HG03439 (cell line): ENCODE data around the gene CDK11B.
"Not testable (repeated sequence)": the region's sequence is repeated elsewhere in the genome, so short reads cannot be mapped to it uniquely, and the experiment has no call there.

Experiments
- ATAC-seq: cut with Tn5 transposase; IDR thresholded peaks from one replicate; pipeline ENCODE4 v1.9.1; 2021; ENCODE audit warnings: mild to moderate bottlenecking, moderate library complexity; ENCODE audit not compliant: unreplicated experiment

The CDK11B gene

DNA sequence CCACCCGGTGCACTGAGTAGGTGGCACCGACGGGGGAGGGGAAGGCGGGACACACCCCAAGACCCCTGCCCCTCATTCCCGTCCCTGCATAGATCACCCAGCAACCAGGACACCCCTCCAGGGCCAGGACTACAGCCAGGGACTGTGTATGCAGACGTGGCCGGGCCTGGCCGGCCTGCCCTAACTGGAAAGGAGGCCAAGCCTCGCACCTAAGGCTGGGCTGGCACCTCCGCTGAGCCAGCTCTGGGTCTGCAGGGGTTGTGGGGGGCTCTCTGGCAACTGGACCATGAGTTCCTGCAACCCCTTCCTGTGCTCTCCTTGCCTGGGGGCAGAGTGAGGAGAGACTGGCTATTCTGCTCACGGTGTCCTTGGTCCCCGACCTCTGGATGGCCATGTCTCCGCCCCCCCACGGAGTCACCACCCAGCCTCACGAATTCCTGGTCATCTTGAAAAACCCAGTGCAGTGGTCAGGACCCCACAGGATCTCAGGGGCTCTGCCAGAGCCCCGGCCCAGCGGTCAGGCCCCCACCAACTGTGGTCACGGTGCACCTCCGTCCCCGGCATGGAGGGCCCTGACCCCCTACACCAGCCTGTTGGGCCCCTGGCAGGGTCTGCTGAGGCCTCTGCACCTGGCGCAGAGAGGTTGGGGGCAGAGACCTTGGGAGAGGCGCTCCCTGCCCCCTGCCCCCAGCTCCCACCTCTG is 57.8 kb downstream of the CDK11B start:
- ATAC-seq = no peak

DNA sequence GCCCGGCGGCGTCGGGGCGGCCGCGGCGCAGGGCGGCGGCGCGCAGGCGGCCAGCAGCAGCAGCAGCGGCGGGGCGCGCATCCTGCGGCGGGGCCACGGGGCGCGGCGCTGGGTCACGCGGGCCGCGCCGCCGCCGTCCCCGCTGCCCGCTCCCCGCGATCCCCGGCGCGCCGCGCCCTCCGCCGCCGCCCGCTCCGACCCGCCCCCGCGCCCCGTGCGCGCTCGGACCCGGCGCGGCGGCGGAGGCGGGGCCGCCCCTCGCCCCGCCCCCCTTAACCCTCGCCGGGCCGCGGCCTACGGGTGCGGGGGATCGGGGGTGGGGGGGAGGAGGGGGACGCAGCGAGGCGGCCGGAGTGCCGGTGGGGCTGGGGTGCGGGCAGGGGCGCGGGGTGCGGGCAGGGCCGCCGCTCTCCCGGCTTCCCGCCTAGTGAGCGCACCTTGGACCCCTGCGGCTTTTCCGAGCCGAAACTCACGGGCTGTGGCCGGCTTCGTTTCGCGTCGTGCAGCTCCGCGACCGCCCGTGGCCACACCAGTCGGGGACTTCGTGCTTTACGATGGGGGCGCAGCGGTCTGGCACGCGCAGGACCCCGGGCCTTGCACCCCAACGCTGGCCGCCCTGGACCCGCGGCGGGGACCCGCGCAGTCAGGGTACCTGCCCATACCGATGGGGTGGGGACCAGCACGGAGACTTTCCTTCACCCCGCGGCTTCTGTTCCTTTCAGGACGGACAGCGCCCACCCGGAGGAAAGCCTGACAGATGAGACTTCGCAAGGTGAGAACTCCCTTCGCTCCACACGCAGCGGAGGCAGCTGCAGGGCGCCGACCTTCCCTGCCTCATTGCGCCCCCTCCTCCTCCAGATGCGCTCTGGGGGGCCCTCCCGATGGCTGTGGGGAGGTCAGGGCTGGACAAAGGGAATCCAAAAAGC is 58.6 kb downstream of the CDK11B start, which contains the start of gene FNDC10:
Gene FNDC10 (minus strand): TSS at position 201 of the 926 bp plus-strand sequence. CDS start 120 bp downstream, at position 81.
- ATAC-seq = no peak

DNA sequence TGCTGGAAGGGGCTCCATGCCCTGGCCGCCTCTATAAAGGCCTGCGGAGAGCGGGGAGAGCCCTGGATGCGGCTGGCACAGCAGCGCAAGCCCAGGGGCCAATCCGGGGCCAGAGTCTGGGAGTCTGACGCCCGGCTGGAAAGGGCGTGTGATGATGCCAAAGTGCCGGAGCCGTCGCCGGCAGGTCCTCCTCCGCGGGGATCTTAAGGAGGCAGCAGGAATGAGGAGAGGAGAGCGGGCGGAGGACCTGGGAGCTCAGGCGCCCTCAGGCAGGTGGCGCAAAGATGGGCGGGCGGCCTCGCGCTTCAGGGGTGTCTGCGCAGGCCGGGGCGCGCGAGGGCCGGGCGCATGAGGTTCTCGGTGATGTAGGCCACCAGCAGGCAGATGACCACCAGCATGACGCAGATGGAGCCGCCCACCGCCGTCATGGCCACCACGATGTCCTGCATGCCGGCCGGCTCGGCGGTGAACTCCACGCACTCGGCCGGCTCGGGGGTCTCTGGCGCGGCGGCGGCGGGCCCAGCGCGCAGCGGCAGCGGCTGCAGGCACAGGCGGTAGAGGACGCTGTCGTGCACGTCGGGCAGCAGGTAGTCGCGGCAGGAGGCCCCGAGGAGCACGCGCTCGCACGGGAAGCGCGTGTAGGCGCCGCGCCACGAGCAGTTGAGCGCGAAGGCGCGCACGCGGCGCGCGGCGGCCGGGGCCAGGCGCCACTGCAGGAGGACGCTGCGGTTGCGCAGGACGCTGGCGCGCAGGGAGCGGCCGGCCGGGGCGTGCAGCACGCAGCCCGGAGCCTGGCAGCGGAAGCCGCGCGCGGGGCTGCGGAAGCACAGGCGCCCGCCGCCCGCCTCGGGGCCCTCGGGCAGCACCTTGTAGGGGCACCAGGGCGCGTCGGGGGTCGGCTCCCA is 59.5 kb downstream of the CDK11B start:
- no peak for ATAC-seq

DNA sequence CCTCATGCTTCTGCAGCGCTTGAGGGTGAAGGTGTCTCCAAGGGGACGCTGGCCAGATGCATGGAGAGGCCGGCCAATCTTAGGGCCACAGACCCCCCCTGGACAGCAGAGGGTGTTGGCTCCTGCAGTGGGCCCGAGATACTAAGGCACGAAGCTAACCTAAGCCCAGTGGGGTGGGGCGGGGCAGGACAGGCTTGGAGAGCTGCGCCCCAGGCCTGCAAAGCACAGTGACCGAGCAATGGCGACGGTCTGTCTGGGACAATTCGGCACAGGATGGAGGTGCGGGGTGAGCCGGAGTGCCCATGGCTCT is 60.1 kb downstream of the CDK11B start:
- no peak for ATAC-seq

DNA sequence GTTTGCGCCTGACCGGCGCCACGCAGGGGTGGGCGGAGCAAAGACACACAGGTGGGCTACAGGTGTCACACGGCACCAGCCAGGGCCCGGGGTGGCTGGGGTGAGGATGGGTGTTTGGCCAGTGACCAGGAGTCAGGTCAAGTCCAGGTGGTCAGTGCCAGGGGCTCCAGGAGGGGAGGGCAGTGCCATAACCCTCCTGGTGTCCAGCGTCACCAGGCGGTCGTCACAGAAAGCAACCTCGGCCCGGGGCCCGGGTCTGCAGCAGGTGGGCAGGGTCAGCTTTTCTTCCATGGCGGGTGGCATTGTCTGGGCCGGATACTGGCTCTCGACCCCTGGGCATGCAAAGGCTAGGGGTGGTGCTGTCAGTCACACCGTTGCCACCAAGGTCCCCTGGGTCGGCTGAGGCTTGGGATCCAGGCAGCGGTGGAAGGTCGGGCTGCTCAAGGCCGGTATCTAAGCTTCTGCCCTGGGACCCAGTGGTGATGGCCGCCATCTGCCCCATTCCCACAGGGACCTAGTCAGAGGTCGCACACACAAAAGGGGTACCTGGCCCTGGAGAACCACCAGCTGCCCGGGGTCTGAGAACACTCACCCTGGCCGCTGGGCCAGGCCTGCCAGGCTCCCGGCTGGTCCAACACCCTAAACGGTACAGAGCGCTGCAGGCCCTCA is 60.6 kb downstream of the CDK11B start:
- no peak for ATAC-seq

DNA sequence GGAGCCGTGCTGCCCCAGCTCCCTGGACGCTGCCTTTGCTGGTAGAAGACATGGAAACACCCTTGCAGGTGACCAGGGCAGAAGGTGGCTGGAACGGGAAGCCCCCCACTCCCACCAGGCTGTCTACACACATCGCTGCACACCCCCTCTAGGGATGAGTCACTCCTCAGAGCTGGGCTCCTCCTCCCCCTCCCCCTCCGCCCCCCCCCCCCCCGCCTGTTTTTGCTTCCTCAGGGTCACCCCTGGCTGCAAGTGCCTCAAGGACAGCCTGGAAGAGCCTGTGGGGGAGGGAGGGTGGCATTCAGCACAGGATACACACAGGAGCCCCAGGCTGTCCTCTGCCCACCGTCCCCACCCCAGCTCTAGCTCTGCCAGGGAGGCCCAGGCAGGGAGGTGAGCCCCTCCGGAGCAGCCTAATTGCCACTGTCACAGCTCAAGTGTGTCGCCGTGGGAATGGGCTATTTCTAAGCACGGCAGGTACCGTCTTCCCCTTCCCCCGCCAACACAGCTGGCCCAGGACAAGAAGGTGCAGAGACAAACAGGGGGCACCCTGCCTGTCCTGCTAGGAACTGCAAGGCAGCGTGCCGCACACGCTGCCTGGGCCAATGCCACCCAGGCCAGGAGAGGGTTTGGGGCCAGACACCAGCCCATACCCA is 61.4 kb downstream of the CDK11B start:
- no peak for ATAC-seq

DNA sequence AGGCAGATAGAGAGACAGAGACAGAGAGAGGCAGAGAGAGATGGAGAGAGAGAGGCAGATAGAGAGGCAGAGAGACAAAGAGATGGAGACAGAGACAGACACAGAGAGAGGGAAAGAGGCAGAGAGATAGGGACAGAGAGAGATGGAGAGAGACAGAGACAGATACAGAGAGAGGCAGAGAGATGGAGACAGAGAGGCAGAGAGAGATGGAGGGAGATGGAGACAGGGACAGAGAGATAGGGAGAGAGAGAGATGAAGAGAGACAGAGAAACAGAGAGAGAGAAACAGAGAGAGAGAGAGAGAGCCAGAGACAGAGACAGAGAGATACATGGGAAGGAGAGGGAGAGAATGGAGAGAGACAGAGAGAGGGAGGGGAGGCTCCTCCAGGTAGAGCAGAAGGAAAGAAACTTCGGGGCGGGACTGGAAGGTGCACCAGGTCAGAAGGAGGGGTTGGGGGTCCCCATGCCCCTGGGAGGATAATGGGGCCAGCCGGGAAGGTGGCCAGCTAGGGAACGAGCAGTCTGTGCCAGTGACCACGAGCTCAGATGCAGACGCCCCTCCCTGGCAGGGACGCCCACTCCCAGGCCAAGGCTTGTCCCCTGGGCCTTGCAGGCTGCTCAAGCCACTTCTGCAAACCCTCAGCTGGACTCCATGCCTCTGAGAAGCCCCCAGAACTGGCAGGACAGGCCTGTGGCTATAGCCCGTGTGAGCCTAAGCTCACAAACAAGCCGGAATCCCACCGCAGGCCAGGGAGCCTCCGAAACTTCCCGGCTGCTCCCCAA is 62.1 kb downstream of the CDK11B start:
- ATAC-seq = no peak

DNA sequence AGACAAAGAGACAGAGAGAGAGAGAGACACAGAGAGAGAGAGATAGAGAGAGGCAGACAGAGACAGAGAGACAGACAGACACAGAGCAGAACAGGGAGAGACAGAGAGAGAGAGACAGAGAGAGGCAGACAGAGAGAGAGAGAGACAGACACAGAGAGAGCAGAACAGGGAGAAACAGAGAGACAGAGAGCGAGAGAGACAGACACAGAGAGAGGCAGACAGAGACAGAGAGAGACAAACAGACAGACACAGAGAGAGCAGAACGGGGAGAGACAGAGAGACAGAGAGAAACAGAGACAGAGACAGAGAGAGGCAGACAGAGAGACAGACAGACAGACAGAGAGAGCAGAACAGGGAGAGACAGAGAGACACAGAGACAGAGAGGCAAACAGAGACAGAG is 63.5 kb downstream of the CDK11B start:
- ATAC-seq = not testable (repeated sequence)

DNA sequence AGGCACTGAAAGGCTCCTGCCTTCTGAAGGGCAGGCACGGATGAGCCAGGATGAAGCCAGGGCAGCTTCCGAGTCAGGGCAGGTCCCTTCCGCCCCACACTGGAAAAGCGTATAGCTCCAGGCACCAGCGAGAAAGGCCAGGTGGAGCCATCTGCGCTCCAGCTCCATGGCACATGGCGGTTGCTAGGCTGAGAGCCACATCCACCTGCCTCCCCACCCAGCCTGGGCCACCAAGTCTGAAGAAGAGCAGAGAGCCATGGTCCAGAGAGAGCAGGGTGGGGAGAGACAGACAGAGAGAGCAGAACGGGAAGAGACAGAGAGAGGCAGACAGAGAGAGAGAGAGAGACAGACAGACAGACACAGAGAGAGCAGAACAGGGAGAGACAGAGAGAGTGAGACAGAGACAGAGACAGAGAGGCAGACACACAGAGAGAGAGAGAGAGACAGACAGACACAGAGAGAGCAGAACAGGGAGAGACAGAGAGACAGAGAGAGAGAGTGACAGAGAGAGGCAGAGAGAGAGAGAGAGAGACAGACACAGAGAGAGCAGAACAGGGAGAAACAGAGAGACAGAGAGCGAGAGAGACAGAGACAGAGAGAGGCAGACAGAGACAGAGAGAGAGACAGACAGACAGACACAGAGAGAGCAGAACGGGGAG is 64.1 kb downstream of the CDK11B start:
- no peak for ATAC-seq

DNA sequence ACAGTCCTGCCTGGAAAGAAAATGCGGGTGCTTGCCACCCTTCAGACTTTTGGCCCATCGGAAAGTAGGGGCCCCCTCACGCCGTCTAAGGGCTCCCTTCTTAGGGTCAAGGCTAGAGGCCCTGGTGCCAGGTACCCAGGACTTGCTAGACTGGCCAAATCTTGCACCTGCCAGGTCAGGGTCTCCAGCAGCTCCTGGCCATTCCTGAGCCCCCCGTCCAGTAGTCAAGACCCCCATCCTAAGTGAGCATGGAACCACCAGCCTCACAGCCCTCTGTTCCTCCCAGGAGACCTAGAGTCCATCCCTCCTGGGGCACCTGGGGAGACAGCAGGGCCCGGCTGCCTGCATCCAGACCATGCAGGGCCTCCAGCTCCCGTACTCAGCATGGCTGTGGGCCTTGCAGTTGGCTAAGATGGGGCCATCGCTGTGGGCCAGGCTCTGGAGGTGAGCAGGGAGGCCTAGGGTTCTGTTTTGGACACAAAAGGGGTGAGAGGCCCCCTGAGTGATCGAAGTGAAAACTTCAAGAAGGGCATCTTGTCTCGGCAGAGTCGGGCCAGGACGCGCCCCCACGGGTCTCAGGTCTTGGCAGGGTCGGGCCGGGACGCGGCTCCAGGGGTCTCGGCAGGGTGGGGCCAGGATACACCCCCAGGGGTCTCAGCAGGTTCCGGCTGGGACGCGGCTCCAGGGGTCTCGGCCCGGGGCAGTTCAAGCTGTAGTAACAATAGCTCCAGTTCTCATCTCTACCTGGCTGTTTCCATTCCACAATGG is 64.8 kb downstream of the CDK11B start:
- no peak for ATAC-seq

DNA sequence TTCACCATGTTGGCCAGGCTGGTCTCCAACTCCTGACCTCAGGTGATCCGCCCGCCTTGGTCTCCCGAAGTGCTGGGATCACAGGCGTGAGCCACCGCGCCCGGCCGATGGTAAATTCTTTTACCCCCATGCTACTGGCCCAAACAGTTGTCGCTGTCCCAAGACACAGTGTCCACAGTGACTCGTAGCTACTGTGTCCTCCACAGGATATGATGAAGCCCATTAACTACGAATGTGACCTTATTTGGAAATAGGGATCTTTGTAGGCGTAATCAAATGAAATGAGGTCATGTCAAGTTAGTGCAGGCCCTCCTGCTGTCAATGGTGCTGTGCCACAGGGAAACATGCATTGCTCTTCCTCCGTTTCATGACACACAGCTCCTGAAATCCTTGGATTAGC is 67.4 kb downstream of the CDK11B start:
- ATAC-seq = no peak
